ENCODE measurements around the gene PUS3. TPM values are rescaled to one million over a fixed set of nuclear protein-coding genes. Genes with fewer than 3 reads are reported as not detected.
A peak's percentile ranks its signal among the peaks of the same experiment; 100 is the strongest.

Gene PUS3
- total and polyA plus RNA-seq, 10 donors = 7.7 to 12.7 (median 11.1) TPM

DNA sequence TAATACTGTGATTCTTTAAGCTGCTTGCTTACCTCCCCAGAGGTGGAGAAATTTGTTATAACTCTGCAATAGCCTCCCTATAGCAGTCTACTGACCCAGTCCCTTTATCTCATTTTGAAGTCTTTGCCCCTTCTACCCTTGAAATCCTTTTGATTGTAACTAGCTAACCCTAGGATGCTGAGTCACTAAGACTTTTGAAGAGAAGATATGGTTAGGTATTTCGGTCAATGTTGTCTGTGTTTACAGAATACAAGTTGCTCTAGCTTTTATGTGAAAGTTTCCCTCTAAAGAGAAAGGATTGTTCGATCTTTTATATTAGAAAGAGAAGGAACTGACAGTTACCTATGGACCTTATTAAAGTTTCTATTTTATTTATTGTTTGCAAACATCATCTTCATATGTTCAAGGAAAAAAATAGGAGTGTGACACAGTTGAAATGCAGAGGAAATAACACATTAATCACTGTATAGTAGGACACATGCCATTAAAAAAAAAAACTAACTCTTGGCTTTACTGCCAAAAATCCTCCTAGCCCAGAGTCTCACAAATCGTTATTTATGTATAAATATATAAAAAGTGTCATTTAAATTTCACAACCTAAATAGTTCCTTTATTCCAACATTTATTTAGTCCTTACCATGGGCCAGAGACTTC lies 12.4 kb downstream of the PUS3 start:
- no peak for TF ChIP-seq POLR2AphosphoS5 (IDR thresholded peaks at IDR 0.05)
- TF ChIP-seq, protein P1, sequence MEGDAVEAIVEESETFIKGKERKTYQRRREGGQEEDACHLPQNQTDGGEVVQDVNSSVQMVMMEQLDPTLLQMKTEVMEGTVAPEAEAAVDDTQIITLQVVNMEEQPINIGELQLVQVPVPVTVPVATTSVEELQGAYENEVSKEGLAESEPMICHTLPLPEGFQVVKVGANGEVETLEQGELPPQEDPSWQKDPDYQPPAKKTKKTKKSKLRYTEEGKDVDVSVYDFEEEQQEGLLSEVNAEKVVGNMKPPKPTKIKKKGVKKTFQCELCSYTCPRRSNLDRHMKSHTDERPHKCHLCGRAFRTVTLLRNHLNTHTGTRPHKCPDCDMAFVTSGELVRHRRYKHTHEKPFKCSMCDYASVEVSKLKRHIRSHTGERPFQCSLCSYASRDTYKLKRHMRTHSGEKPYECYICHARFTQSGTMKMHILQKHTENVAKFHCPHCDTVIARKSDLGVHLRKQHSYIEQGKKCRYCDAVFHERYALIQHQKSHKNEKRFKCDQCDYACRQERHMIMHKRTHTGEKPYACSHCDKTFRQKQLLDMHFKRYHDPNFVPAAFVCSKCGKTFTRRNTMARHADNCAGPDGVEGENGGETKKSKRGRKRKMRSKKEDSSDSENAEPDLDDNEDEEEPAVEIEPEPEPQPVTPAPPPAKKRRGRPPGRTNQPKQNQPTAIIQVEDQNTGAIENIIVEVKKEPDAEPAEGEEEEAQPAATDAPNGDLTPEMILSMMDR (IDR thresholded peaks at IDR 0.05 in 8 of 11, conservative IDR thresholded peaks at IDR 0.05 in 3 of 11) = no peak
- no peak for TF ChIP-seq POLR2A (IDR thresholded peaks at IDR 0.05)
- Histone ChIP-seq H3K9me3 (no peaks in the 10 kb centered on the region), H3K27me3 (replicated peaks in 1 of 7) (no peaks in the 10 kb centered on the region), H3K4me3 (no peak overlapping the region), H3K36me3 (peaks cover 0 to 42% (median 22%) of the 10 kb centered on the region in 6 donors), H3K4me1 (peaks cover 0 to 39% (median 25%) of the 10 kb centered on the region in 6 donors), H3K27ac (no peak overlapping the region)
- 75 to 84% (median 77%) methylated on average over 3 of the region's 3 CpGs for WGBS, 5 donors
- intact Hi-C loops (cut with DNase I; ENCODE audit: low total_unique reads) = no loop called here
- DNase-seq = no peak

DNA sequence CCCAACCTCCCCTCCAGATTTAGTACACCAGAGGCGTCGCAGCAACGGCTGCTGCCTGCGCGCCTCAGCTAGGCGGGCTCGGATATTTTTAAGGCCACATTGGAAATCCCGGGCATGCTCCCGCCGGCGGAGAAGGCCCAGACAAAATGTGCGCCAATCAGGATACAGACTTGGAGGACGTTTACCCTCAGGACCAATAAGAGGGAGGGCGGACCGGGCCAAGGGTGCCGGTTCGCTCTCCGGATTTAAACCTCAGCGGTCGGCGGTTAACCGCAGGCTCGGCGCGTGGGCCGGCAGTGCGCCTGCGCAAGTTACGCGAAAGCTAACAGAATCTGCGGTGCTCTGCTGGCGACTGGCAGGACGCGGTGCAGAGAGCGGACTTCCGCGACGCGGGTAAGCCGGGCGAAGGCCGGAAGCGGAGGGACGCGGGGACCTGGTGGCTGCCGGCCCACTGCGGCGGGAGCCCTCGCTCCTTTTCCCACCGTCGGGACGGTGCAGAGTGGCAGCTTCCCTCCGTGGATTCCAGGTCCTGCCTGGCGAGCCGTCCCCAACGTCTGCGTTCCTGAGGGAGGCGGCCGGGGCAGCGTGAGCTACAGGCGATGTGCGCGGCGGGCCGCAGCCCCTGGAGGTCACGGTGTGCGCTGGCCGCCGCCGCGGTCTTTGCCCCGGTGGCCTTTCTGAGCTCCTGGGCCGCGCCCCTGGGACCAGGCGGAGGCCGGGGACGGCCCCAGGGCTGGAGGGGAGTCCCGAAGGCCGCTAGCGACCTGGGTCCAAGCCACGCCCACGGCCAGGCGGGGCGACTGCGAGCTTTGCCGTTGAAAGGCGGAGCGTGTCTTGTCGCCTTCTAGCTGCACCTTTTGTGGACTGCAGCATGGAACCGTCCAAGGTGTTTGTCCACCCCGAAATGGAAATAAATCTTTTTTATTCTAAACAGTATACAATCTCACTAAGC lies 15.4 kb downstream of the PUS3 start, which contains the start of gene HYLS1:
HYLS1 (plus strand) TSS at position 296 of the 952 bp plus-strand sequence. CDS start 11,701 bp downstream, outside the sequence.
- Histone ChIP-seq H3K4me1 (peaks cover 0 to 39% (median 25%) of the 10 kb centered on the region in 6 donors), H3K27ac (peak within 1 kb of the TSS; percentile 81 to 97 (median 95)), H3K36me3 (peaks cover 0 to 13% (median 4%) of the 10 kb centered on the region in 6 donors), H3K27me3 (replicated peaks in 1 of 7) (no peaks in the 10 kb centered on the region), H3K9me3 (no peaks in the 10 kb centered on the region), H3K4me3 (peak within 1 kb of the TSS; percentile 59 to 99 (median 86))
- TF ChIP-seq POLR2A (IDR thresholded peaks at IDR 0.05) (peak in 1 of 3 donors; percentile 77), POLR2AphosphoS5 (IDR thresholded peaks at IDR 0.05) (peak; percentile 91 to 98 (median 96))
- TF ChIP-seq, protein P1 (IDR thresholded peaks at IDR 0.05 in 8 of 11, conservative IDR thresholded peaks at IDR 0.05 in 3 of 11) = peak in 7 of 11 experiments; percentile 5 to 48 (median 32)
- WGBS, 5 donors = 0 to 1% (median 0%) methylated on average over 72 to 91 of the region's 91 CpGs
- peak; percentile 98 for DNase-seq
- intact Hi-C loops (cut with DNase I; ENCODE audit: low total_unique reads) = no loop called here

DNA sequence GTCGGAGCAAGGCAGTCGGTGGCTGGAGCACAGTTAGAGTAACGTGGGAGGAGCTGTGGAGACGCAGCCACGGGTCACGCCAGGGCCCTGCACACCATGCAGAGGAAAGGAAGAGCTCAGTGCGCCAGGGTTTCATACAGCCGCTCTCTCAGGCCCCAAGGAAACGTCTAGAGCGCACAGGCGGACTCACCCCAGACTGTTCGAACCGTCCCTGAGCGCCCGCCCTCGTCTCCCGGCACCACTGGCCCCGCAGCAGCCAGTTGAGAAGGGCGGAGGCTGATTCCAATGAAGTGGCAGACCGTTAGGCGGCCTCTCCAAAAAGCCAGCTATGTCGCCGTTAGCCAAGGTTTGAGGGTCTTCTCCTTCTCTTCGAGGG lies 16.0 kb downstream of the PUS3 start:
- intact Hi-C loops (cut with DNase I; ENCODE audit: low total_unique reads) = no loop called here
- Histone ChIP-seq H3K36me3 (peaks cover 0 to 6% (median 0%) of the 10 kb centered on the region in 6 donors), H3K27ac (peak overlapping the region; percentile 15 to 97 (median 95)), H3K4me1 (peaks cover 0 to 39% (median 25%) of the 10 kb centered on the region in 6 donors), H3K4me3 (peak overlapping the region; percentile 59 to 99 (median 86)), H3K27me3 (replicated peaks in 1 of 7) (no peaks in the 10 kb centered on the region), H3K9me3 (no peaks in the 10 kb centered on the region)
- WGBS, 5 donors = 11 to 22% (median 19%) methylated on average over 14 to 24 of the region's 24 CpGs
- peak; percentile 88 for DNase-seq
- TF ChIP-seq POLR2A (IDR thresholded peaks at IDR 0.05) = no peak
- TF ChIP-seq POLR2AphosphoS5 (IDR thresholded peaks at IDR 0.05) = no peak
- TF ChIP-seq, protein P1 (IDR thresholded peaks at IDR 0.05 in 8 of 11, conservative IDR thresholded peaks at IDR 0.05 in 3 of 11) = no peak
